Mucosa of descending colon (tissue), 3 donors: ENCODE measurements around the gene MASP1. TPM values are rescaled to one million over a fixed set of nuclear protein-coding genes. Genes with fewer than 3 reads are reported as not detected.

Experiments used
- ATAC-seq: fragments of 200-7000 bp; cut with Tn5 transposase; one replicate; pipeline ENCODE4 v1.9.1; 2020; ENCODE audit warnings: mild to moderate bottlenecking, moderate library complexity
- DNase-seq, 3 donors: peaks; one replicate each; pipeline ENCODE4 v3.0.0-alpha.2; 2020
- H3K36me3 ChIP-seq: fragments of 200-600 bp; one replicate; pipeline ENCODE4 v1.8.0; 2021; ENCODE audit warnings: low read depth, mild to moderate bottlenecking
- H3K4me1 ChIP-seq: fragments of 200-600 bp; one replicate; pipeline ENCODE4 v1.8.0; 2021; ENCODE audit warnings: low read depth, mild to moderate bottlenecking
- H3K4me3 ChIP-seq: fragments of 200-600 bp; one replicate; pipeline ENCODE4 v1.8.0; 2021; ENCODE audit warnings: mild to moderate bottlenecking
- H3K9me3 ChIP-seq: fragments of 200-600 bp; one replicate; pipeline ENCODE4 v1.8.0; 2021; ENCODE audit warnings: mild to moderate bottlenecking
- intact Hi-C, 2 donors: fragments of 100-400 bp; cut with DNase I in 1 of 2; cut with micrococcal nuclease in 1 of 2; formaldehyde crosslinking; loops; one replicate each; pipeline versions ENCODE4 v1.11.0 to v1.11.1; 2022; cut with DNase I, micrococcal nuclease
- total RNA-seq, 3 donors: library from RNA; stranded (reverse); fragmentation: NEBNext Ultra II Directional in 2 of 3; extraction: Animal tissue kit (Norgen Biotek cat#: 25700) in 2 of 3; gene quantifications; one replicate each; pipeline versions ENCODE4 v1.2.1 to v1.2.4, GENCODE V29; 2021 to 2023
- TF ChIP-seq, protein P1 (sequence below): fragments of 200-600 bp; IDR thresholded peaks from one replicate; pipeline ENCODE4 v1.8.0; 2022; ENCODE audit warnings: antibody characterized with exemption, mild to moderate bottlenecking
- donor health status: DM: no; HTN: no; CAD: no; lungs with moderate emphysema.
- donor health status: DM: no; HTN: no; CAD: no.
- donor health status: DM: no; HTN: yes; CAD: no.

The MASP1 gene
- total RNA-seq, 3 donors from 2014 or later: 4.5 to 70.1 (median 9.7) TPM

DNA sequence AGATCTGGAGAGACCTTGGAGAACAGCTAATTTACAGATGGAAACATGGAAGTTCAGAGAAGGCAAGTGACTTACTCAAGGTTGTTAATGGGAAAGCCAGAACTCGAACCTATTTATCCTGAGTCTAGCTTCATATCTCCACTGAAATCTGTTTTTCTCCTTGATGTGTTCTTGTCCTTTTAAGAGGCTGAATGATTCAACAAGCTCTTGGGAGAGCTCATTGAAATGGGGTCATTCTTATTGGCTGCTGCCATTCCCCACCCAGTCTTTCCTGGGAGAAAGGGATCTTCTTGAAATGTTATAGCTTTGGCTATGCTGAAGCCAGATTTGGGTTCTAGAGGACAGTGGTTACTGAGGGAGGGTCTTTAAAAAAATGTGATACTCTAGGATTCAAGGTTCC is 53.3 kb downstream of the MASP1 start:
- ATAC-seq: no peak
- intact Hi-C loops: no loop called here
- H3K9me3 ChIP-seq: no peaks in the 10 kb centered on the region
- no peak overlapping the region for H3K4me3 ChIP-seq
- DNase-seq: no peak
- no peaks in the 10 kb centered on the region for H3K4me1 ChIP-seq
- TF ChIP-seq, protein P1, sequence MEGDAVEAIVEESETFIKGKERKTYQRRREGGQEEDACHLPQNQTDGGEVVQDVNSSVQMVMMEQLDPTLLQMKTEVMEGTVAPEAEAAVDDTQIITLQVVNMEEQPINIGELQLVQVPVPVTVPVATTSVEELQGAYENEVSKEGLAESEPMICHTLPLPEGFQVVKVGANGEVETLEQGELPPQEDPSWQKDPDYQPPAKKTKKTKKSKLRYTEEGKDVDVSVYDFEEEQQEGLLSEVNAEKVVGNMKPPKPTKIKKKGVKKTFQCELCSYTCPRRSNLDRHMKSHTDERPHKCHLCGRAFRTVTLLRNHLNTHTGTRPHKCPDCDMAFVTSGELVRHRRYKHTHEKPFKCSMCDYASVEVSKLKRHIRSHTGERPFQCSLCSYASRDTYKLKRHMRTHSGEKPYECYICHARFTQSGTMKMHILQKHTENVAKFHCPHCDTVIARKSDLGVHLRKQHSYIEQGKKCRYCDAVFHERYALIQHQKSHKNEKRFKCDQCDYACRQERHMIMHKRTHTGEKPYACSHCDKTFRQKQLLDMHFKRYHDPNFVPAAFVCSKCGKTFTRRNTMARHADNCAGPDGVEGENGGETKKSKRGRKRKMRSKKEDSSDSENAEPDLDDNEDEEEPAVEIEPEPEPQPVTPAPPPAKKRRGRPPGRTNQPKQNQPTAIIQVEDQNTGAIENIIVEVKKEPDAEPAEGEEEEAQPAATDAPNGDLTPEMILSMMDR: no peak
- no peaks in the 10 kb centered on the region for H3K36me3 ChIP-seq

DNA sequence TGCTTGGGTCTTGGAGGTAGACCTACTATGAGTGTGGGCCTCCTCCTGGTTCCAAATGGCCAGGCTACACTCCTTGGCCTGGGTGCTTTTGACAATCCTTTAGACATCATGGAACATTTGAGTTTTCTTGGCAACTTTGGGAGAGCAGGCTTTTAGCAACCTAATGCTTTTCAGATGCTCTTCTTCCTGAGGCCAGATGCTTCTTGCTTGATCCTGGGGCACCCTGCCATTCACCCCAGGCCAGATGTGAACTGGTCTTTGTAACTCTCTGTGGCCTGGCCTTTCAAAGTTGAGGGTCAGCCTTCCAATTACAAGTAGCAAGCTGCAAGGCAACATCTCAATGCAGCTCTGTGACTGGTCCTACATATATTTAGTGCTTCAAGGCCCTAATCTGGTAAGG is 53.8 kb downstream of the MASP1 start:
- TF ChIP-seq, protein P1: no peak
- Histone ChIP-seq H3K9me3 (no peaks in the 10 kb centered on the region), H3K4me3 (no peak overlapping the region), H3K4me1 (no peaks in the 10 kb centered on the region), H3K36me3 (no peaks in the 10 kb centered on the region)
- ATAC-seq: no peak
- intact Hi-C loops: no loop called here
- no peak for DNase-seq

DNA sequence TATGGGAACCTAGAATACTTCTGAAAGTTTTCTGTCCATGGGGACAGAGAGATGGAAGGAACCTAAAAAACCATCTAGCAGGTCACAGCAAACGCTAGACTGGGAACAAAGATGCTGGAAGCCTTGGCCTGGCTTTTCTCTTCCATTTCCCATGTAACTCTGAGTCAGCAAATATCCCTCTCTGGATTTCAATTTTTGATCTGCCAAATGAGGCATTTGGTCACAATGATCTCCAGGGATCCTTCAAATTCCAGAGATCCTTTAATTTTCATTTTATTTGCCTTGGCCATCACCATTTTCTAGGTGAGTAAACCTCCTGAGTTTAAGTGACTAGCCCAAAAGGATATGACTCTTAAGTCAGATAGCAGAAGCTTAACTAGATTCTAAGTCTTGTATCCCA is 54.6 kb downstream of the MASP1 start:
- no peaks in the 10 kb centered on the region for H3K36me3 ChIP-seq
- no peaks in the 10 kb centered on the region for H3K4me1 ChIP-seq
- no peak for DNase-seq
- H3K9me3 ChIP-seq: no peaks in the 10 kb centered on the region
- TF ChIP-seq, protein P1: no peak
- no peak overlapping the region for H3K4me3 ChIP-seq
- intact Hi-C loops: no loop called here
- no peak for ATAC-seq

DNA sequence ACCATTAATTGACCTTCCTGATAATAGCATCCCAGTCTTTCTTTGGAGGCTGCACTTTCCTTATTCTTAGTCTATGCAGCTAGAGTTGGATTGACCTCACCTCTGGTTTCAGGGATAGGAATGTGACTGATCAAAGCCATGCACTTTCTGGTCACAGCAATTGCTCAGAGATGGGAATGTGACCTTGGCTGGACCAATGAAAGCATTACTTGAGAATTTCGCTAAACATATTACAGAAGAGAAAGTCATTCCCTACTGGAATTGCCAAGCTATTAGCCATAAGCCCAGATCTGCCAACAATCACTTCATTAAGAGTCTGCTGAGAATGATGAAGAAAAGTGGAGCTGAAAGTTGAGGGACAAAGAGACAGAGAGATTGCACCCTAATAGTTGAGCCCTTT is 61.5 kb downstream of the MASP1 start:
- H3K36me3 ChIP-seq: no peaks in the 10 kb centered on the region
- H3K9me3 ChIP-seq: no peaks in the 10 kb centered on the region
- intact Hi-C loops: no loop called here
- DNase-seq (no peak), ATAC-seq (no peak)
- H3K4me1 ChIP-seq: no peaks in the 10 kb centered on the region
- H3K4me3 ChIP-seq: no peak overlapping the region
- TF ChIP-seq, protein P1: no peak

DNA sequence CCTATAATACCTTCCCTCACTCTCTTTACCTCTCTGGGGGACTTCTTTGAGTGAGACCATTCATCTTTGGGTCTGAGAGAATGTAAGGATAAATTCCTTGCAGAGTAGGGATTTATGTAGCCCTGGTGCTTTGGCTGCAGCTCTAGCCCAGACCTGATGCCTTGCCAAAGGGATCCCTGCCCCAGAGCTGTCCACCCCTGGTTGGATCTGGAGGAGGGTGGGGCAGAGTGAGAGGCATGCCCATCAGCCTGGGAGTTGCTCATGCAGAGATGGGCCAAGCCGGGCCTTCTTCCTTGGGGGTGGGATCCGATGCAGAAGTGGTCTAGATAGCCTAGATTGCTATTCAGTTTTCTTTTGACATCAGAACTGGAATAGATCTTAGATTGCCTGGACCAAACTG is 62.8 kb downstream of the MASP1 start:
- no peak for DNase-seq
- intact Hi-C loops: no loop called here
- ATAC-seq: no peak
- H3K9me3 ChIP-seq: no peaks in the 10 kb centered on the region
- TF ChIP-seq, protein P1: no peak
- no peaks in the 10 kb centered on the region for H3K4me1 ChIP-seq
- H3K36me3 ChIP-seq: no peaks in the 10 kb centered on the region
- no peak overlapping the region for H3K4me3 ChIP-seq

DNA sequence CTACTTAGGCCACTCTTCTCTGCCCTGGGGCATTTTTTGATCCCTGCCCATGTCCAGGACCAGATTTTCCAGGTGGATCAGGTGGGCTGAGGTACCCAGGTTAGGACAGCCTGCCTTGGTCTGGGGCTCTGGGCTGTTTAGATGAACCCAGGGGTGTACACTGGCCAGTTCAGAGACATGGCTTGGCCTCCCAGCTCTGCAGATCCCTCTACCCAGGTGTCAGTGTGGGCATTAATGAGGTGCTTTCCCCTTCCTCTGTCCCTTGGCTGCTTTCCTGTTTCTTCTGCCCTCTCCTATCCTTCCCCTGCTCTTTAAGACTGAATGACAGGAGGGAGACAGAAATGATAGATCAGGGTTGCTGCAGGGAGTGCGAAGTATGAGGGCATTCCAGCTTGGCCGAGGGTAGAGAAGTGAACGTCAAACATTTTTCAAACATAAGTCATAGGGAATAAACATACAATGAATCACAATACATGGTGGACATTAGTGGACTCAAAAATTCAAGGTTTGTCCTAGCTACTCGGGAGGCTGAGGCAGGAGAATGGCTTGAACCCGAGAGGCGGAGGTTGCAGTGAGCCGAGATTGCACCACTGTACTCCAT is 63.8 kb downstream of the MASP1 start:
- intact Hi-C loops: no loop called here
- no peak for DNase-seq
- H3K4me1 ChIP-seq: no peaks in the 10 kb centered on the region
- no peak for ATAC-seq
- no peaks in the 10 kb centered on the region for H3K36me3 ChIP-seq
- TF ChIP-seq, protein P1: no peak
- H3K4me3 ChIP-seq: no peak overlapping the region
- H3K9me3 ChIP-seq: no peaks in the 10 kb centered on the region
